Stimulated activated CD4-positive, alpha-beta T cell treated with anti-CD3 and anti-CD28 coated beads, Interleukin-15, amount 100 ng/mL, for 24 hours (primary cell): ENCODE results near the gene FAM3A.

Experiments used
- DNase-seq: peaks from one replicate; pipeline ENCODE4 v3.0.0-alpha.2; 2020

Gene FAM3A

GRCh38 chrX:154458954-154459778 is 56.9 kb downstream of the FAM3A start:
- peak; percentile 25 for DNase-seq

- peak; percentile 68 for DNase-seq
Measured at GRCh38 chrX:154458116-154458953, 57.7 kb downstream of the FAM3A start, which contains the start of gene PLXNA3. Gene PLXNA3, plus strand, starts transcription at chrX:154458281. Its CDS starts 1,903 bp downstream, at chrX:154460184.

- DNase-seq, result peak; percentile 56
Measured at GRCh38 chrX:154457491-154458115, 58.4 kb downstream of the FAM3A start.
